ENCODE results near the gene EGFL8. TPM values are rescaled to one million over a fixed set of nuclear protein-coding genes. Genes with fewer than 3 reads are reported as not detected.

Gene EGFL8
- total and polyA plus RNA-seq, 2 of the 8 experiments (the other 6 are each of a cell fraction or from before 2014, with no cell fraction given), result 5.0 to 9.2 TPM

- TF ChIP-seq MAFK (IDR thresholded peaks at IDR 0.05; ENCODE audit: low read depth, low read length) (no peak), KDM4A (IDR thresholded peaks at IDR 0.05; ENCODE audit: low read depth, low read length, severe bottlenecking) (no peak), CBX5 (IDR thresholded peaks at IDR 0.05; ENCODE audit: low read depth, low read length) (no peak), E2F6 (IDR thresholded peaks at IDR 0.05) (no peak), SRF (IDR thresholded peaks at IDR 0.05; ENCODE audit: low read depth, low read length) (no peak), KDM1A (IDR thresholded peaks at IDR 0.05; ENCODE audit: borderline replicate concordance, low read length) (no peak), SUZ12 (IDR thresholded peaks at IDR 0.05; ENCODE audit: low read length) (no peak), HDAC6 (IDR thresholded peaks at IDR 0.05; ENCODE audit: low read depth, low read length) (no peak)
These were observed 26.7 kb downstream of the EGFL8 start (continued) for GRCh38 chr6:32190911-32191677.

All from H1 (cell line).